HepG2 (cell line): ENCODE results near the gene DNAJC18. TPM values are rescaled to one million over a fixed set of nuclear protein-coding genes. Genes with fewer than 3 reads are reported as not detected.

Experiments used
- CBX5 ChIP-seq: sonication (generic); formaldehyde crosslinking; IDR thresholded peaks from 2 replicates; pipeline ENCODE4 v1.4.0; 2020; ENCODE audit warnings: missing genetic modification reagents, borderline replicate concordance
- GMEB2 ChIP-seq: IDR thresholded peaks from 2 replicates; pipeline ENCODE4 v1.6.1; 2016; ENCODE audit warnings: missing biosample characterization, missing genetic modification reagents, low read depth
- MAZ ChIP-seq, 2 experiments: sonication (generic) in 1 of 2; formaldehyde crosslinking in 1 of 2; IDR thresholded peaks; 2 replicates each; pipeline versions ENCODE4 v1.5.0 to v1.6.1; 2012 to 2020; ENCODE audit warnings: low read depth in 2 of 2, mild to moderate bottlenecking in 2 of 2, borderline replicate concordance in 1 of 2, improper control_type of control experiment in 1 of 2, low read length in 1 of 2, missing genetic modification reagents in 1 of 2, moderate library complexity in 1 of 2
- MEIS2 ChIP-seq: sonication (generic); formaldehyde crosslinking; IDR thresholded peaks from 2 replicates; pipeline ENCODE4 v1.9.0; 2021; ENCODE audit warnings: mild to moderate bottlenecking, missing genetic modification reagents
- NFKBIZ ChIP-seq: IDR thresholded peaks from 2 replicates; pipeline ENCODE4 v1.6.1; 2018; ENCODE audit warnings: missing genetic modification reagents, missing compliant biosample characterization
- PAF1 ChIP-seq: IDR thresholded peaks from 2 replicates; pipeline ENCODE4 v1.6.1; 2016; ENCODE audit warnings: missing genetic modification reagents, missing compliant biosample characterization
- SAP130 ChIP-seq: IDR thresholded peaks from 2 replicates; pipeline ENCODE4 v1.6.1; 2016; ENCODE audit warnings: low read depth
- TOPORS ChIP-seq: sonication (generic); formaldehyde crosslinking; IDR thresholded peaks from 2 replicates; pipeline ENCODE4 v1.8.0; 2023; ENCODE audit warnings: mild to moderate bottlenecking, missing genetic modification reagents
- ZBTB43 ChIP-seq: sonication (generic); formaldehyde crosslinking; conservative IDR thresholded peaks from 2 replicates; pipeline ENCODE4 v1.4.0; 2020; ENCODE audit warnings: missing genetic modification reagents
- ZFP82 ChIP-seq: sonication (generic); formaldehyde crosslinking; IDR thresholded peaks from 2 replicates; pipeline ENCODE4 v1.5.1; 2020; ENCODE audit warnings: mild to moderate bottlenecking, missing genetic modification reagents, borderline replicate concordance
- ZNF10 ChIP-seq: sonication (generic); formaldehyde crosslinking; IDR thresholded peaks from 2 replicates; pipeline ENCODE4 v1.4.0; 2020; ENCODE audit warnings: mild to moderate bottlenecking, low read depth, missing genetic modification reagents, borderline replicate concordance
- ZNF124 ChIP-seq: sonication (generic); formaldehyde crosslinking; IDR thresholded peaks from 2 replicates; pipeline ENCODE4 v1.4.0; 2020; ENCODE audit warnings: missing genetic modification reagents
- ZSCAN12 ChIP-seq: sonication (generic); formaldehyde crosslinking; IDR thresholded peaks from 2 replicates; pipeline ENCODE4 v1.9.0; 2021; ENCODE audit warnings: mild to moderate bottlenecking, missing genetic modification reagents
- polyA plus RNA-seq, 8 experiments: library from polyadenylated mRNA; depleted of rRNA in 3 of 8; stranded (reverse) in 7 of 8; unstranded in 1 of 8; fragments of >200 nt; fragmentation: Illumina TruSeq in 4 of 8; extraction: Trizol in 4 of 8; gene quantifications; 2 replicates each; pipeline versions ENCODE4 v1.2.1 to v1.2.3, GENCODE V29; 2011 to 2016; ENCODE audit warnings: low read depth in 4 of 8, missing spikeins in 1 of 8, mixed read lengths in 1 of 8; ENCODE audit not compliant: insufficient read depth in 1 of 8
- total RNA-seq, 5 experiments: library from RNA; depleted of rRNA; stranded (reverse); fragments of >200 nt; fragmentation: Illumina TruSeq; extraction: Trizol; gene quantifications; 2 replicates each; pipeline ENCODE4 v1.2.3, GENCODE V29; 2016; ENCODE audit warnings: low read depth in 1 of 5
- TF ChIP-seq, protein P1 (sequence below): sonication (generic); formaldehyde crosslinking; IDR thresholded peaks from 2 replicates; pipeline ENCODE4 v1.4.0; 2020; ENCODE audit warnings: mild to moderate bottlenecking, missing genetic modification reagents
- TF ChIP-seq, protein P2 (sequence below): sonication (generic); formaldehyde crosslinking; IDR thresholded peaks from 2 replicates; pipeline ENCODE4 v1.8.1; 2023; ENCODE audit warnings: missing genetic modification reagents, mild to moderate bottlenecking, borderline replicate concordance
- TF ChIP-seq, protein P3 (sequence below): sonication (generic); formaldehyde crosslinking; conservative IDR thresholded peaks from 2 replicates; pipeline ENCODE4 v1.4.0; 2020; ENCODE audit warnings: missing genetic modification reagents
- TF ChIP-seq, protein P4 (sequence below): sonication (generic); formaldehyde crosslinking; IDR thresholded peaks from 2 replicates; pipeline ENCODE4 v1.9.0; 2021; ENCODE audit warnings: missing genetic modification reagents, mild to moderate bottlenecking, borderline replicate concordance

Gene DNAJC18
- total and polyA plus RNA-seq, 2 of the 13 experiments (the other 11 are each of a cell fraction or from before 2014, with no cell fraction given), result 6.5 to 6.6 TPM

GRCh38 chr5:139383993-139384590 lies 55.2 kb downstream of the DNAJC18 start (continued):
- TF ChIP-seq NFKBIZ (CRISPR knock-in tag) (no peak), ZNF10 (CRISPR knock-in tag) (no peak), ZNF124 (no peak), ZSCAN12 (no peak), ZBTB43 (CRISPR knock-in tag) (no peak), ZFP82 (CRISPR knock-in tag) (no peak), GMEB2 (CRISPR knock-in tag) (no peak), MEIS2 (CRISPR knock-in tag) (no peak), SAP130 (CRISPR knock-in tag) (peak; percentile 18; the same call in 1 of the 2 replicates), CBX5 (CRISPR knock-in tag) (no peak), PAF1 (CRISPR knock-in tag) (no peak), TOPORS (0 out of 2 replicates have a peak, but pooled peaks have one; percentile 39), MAZ (IDR thresholded peaks at IDR 0.05; ENCODE audit: borderline replicate concordance, low read depth, low read length) (no peak), MAZ (CRISPR knock-in tag; IDR thresholded peaks at IDR 0.05; ENCODE audit: low read depth) (0 out of 2 replicates have a peak, but pooled peaks have one; percentile 31)
- TF ChIP-seq, protein P1, sequence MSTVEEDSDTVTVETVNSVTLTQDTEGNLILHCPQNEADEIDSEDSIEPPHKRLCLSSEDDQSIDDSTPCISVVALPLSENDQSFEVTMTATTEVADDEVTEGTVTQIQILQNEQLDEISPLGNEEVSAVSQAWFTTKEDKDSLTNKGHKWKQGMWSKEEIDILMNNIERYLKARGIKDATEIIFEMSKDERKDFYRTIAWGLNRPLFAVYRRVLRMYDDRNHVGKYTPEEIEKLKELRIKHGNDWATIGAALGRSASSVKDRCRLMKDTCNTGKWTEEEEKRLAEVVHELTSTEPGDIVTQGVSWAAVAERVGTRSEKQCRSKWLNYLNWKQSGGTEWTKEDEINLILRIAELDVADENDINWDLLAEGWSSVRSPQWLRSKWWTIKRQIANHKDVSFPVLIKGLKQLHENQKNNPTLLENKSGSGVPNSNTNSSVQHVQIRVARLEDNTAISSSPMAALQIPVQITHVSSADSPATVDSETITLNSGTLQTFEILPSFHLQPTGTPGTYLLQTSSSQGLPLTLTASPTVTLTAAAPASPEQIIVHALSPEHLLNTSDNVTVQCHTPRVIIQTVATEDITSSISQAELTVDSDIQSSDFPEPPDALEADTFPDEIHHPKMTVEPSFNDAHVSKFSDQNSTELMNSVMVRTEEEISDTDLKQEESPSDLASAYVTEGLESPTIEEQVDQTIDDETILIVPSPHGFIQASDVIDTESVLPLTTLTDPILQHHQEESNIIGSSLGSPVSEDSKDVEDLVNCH (CRISPR knock-in tag), result no peak
- TF ChIP-seq, protein P2, sequence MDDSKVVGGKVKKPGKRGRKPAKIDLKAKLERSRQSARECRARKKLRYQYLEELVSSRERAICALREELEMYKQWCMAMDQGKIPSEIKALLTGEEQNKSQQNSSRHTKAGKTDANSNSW (CRISPR knock-in tag), result no peak
- TF ChIP-seq, protein P3, sequence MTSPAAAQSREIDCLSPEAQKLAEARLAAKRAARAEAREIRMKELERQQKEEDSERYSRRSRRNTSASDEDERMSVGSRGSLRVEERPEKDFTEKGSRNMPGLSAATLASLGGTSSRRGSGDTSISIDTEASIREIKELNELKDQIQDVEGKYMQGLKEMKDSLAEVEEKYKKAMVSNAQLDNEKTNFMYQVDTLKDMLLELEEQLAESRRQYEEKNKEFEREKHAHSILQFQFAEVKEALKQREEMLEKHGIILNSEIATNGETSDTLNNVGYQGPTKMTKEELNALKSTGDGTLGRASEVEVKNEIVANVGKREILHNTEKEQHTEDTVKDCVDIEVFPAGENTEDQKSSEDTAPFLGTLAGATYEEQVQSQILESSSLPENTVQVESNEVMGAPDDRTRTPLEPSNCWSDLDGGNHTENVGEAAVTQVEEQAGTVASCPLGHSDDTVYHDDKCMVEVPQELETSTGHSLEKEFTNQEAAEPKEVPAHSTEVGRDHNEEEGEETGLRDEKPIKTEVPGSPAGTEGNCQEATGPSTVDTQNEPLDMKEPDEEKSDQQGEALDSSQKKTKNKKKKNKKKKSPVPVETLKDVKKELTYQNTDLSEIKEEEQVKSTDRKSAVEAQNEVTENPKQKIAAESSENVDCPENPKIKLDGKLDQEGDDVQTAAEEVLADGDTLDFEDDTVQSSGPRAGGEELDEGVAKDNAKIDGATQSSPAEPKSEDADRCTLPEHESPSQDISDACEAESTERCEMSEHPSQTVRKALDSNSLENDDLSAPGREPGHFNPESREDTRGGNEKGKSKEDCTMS (CRISPR knock-in tag), result no peak
- TF ChIP-seq, protein P4, sequence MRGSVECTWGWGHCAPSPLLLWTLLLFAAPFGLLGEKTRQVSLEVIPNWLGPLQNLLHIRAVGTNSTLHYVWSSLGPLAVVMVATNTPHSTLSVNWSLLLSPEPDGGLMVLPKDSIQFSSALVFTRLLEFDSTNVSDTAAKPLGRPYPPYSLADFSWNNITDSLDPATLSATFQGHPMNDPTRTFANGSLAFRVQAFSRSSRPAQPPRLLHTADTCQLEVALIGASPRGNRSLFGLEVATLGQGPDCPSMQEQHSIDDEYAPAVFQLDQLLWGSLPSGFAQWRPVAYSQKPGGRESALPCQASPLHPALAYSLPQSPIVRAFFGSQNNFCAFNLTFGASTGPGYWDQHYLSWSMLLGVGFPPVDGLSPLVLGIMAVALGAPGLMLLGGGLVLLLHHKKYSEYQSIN (CRISPR knock-in tag), result no peak
